Measurements from ENCODE around the gene MOB3C. TPM values are rescaled to one million over a fixed set of nuclear protein-coding genes. Genes with fewer than 3 reads are reported as not detected.

Gene MOB3C
- total RNA-seq, 2 donors from 2014 or later, result 1.7 to 2.3 TPM

GRCh38 chr1:46587069-46587468 is 29.5 kb downstream of the MOB3C start:
- no peak for TF ChIP-seq CTCF (conservative IDR thresholded peaks at IDR 0.05)
- Histone ChIP-seq H3K36me3 (ENCODE audit: control insufficient read depth, insufficient read depth, low read length) (peaks cover 25% of the 10 kb centered on the region), H3K4me3 (ENCODE audit: low read length) (no peak overlapping the region), H3K27me3 (ENCODE audit: control insufficient read depth, insufficient read depth, low read length, poor library complexity, severe bottlenecking) (no peaks in the 10 kb centered on the region), H3K9ac (ENCODE audit: extremely low read depth, low read length, poor library complexity, severe bottlenecking) (no peak overlapping the region), H3K4me1 (ENCODE audit: control insufficient read depth, insufficient read depth, low read length) (peaks cover 4% of the 10 kb centered on the region), H3K27ac (ENCODE audit: low read depth, low read length) (no peak overlapping the region), H3K9me3 (ENCODE audit: control insufficient read depth, low read length) (no peaks in the 10 kb centered on the region)
- no peak for DNase-seq
- H3K36me3 Mint-ChIP-seq (ENCODE audit: low read depth), result peaks cover 33% of the 10 kb centered on the region
- peaks cover 19% of the 10 kb centered on the region for H3K4me1 Mint-ChIP-seq
- no peaks in the 10 kb centered on the region for H3K27me3 Mint-ChIP-seq (ENCODE audit: insufficient read depth)
- WGBS, 2 experiments (ENCODE audit: insufficient coverage in 1 of 2, insufficient read length in 1 of 2), result 94 to 96% methylated on average over 6 to 7 of the region's 7 CpGs
- H3K27ac Mint-ChIP-seq, result no peak overlapping the region
- no peaks in the 10 kb centered on the region for H3K9me3 Mint-ChIP-seq
- H3K4me3 Mint-ChIP-seq, result no peak overlapping the region

- Histone ChIP-seq H3K4me1 (ENCODE audit: control insufficient read depth, insufficient read depth, low read length) (peaks cover 4% of the 10 kb centered on the region), H3K9ac (ENCODE audit: extremely low read depth, low read length, poor library complexity, severe bottlenecking) (no peak overlapping the region), H3K9me3 (ENCODE audit: control insufficient read depth, low read length) (no peaks in the 10 kb centered on the region), H3K27ac (ENCODE audit: low read depth, low read length) (no peak overlapping the region), H3K4me3 (ENCODE audit: low read length) (no peak overlapping the region), H3K36me3 (ENCODE audit: control insufficient read depth, insufficient read depth, low read length) (peaks cover 22% of the 10 kb centered on the region), H3K27me3 (ENCODE audit: control insufficient read depth, insufficient read depth, low read length, poor library complexity, severe bottlenecking) (no peaks in the 10 kb centered on the region)
- Mint-ChIP-seq H3K36me3 (ENCODE audit: low read depth) (peaks cover 41% of the 10 kb centered on the region), H3K9me3 (no peaks in the 10 kb centered on the region), H3K27ac (no peak overlapping the region), H3K27me3 (ENCODE audit: insufficient read depth) (no peaks in the 10 kb centered on the region), H3K4me3 (no peak overlapping the region), H3K4me1 (peaks cover 23% of the 10 kb centered on the region)
- 94 to 95% methylated on average over 5 to 12 of the region's 12 CpGs for WGBS, 2 experiments (ENCODE audit: insufficient coverage in 1 of 2, insufficient read length in 1 of 2)
- DNase-seq, result no peak
- no peak for TF ChIP-seq CTCF (conservative IDR thresholded peaks at IDR 0.05)
These were observed 31.2 kb downstream of the MOB3C start for GRCh38 chr1:46585312-46585938.

GRCh38 chr1:46583494-46583893 is 33.1 kb downstream of the MOB3C start:
- Mint-ChIP-seq H3K4me3 (no peak overlapping the region), H3K36me3 (ENCODE audit: low read depth) (peaks cover 39% of the 10 kb centered on the region), H3K27me3 (ENCODE audit: insufficient read depth) (no peaks in the 10 kb centered on the region), H3K9me3 (no peaks in the 10 kb centered on the region), H3K4me1 (peaks cover 23% of the 10 kb centered on the region), H3K27ac (no peak overlapping the region)
- no peak for DNase-seq
- 59 to 83% methylated on average over 2 to 5 of the region's 5 CpGs for WGBS, 2 experiments (ENCODE audit: insufficient coverage in 1 of 2, insufficient read length in 1 of 2)
- Histone ChIP-seq H3K27me3 (ENCODE audit: control insufficient read depth, insufficient read depth, low read length, poor library complexity, severe bottlenecking) (no peaks in the 10 kb centered on the region), H3K9ac (ENCODE audit: extremely low read depth, low read length, poor library complexity, severe bottlenecking) (no peak overlapping the region), H3K4me3 (ENCODE audit: low read length) (no peak overlapping the region), H3K27ac (ENCODE audit: low read depth, low read length) (no peak overlapping the region), H3K9me3 (ENCODE audit: control insufficient read depth, low read length) (no peaks in the 10 kb centered on the region), H3K36me3 (ENCODE audit: control insufficient read depth, insufficient read depth, low read length) (peaks cover 33% of the 10 kb centered on the region), H3K4me1 (ENCODE audit: control insufficient read depth, insufficient read depth, low read length) (peaks cover 4% of the 10 kb centered on the region)
- TF ChIP-seq CTCF (conservative IDR thresholded peaks at IDR 0.05), result no peak

Data from endodermal cell (in vitro differentiated cells).